HuH-7.5 (cell line): ENCODE measurements around the gene PGA4.
"Not testable (repeated sequence)": the region's sequence is repeated elsewhere in the genome, so short reads cannot be mapped to it uniquely, and the experiment has no call there.

Experiments
- DNase-seq: peaks from one replicate; pipeline ENCODE4 v3.0.0; 2011; ENCODE audit warnings: low spot score

PGA4 gene

GRCh38 chr11:61222047-61222446 lies at the start of gene PGA4:
PGA4 (plus strand) TSS chr11:61222347; CDS start chr11:61222401, 54 bp downstream.
- not testable (repeated sequence) for DNase-seq

GRCh38 chr11:61172356-61172755 lies 49.8 kb upstream of the PGA4 start:
- no peak for DNase-seq

GRCh38 chr11:61172888-61173287 lies 49.3 kb upstream of the PGA4 start:
- DNase-seq, result no peak

GRCh38 chr11:61173456-61173855 lies 48.7 kb upstream of the PGA4 start:
- DNase-seq, result no peak

- DNase-seq, result no peak
These were observed 47.9 kb upstream of the PGA4 start for GRCh38 chr11:61174273-61174672.

- no peak for DNase-seq
These were observed 47.2 kb upstream of the PGA4 start for GRCh38 chr11:61174949-61175348.

GRCh38 chr11:61176446-61176845 lies 45.7 kb upstream of the PGA4 start:
- DNase-seq, result no peak

GRCh38 chr11:61180205-61180604 lies 41.9 kb upstream of the PGA4 start:
- DNase-seq, result not testable (repeated sequence)

GRCh38 chr11:61181489-61181888 lies 40.7 kb upstream of the PGA4 start:
- no peak for DNase-seq

GRCh38 chr11:61183645-61184044 lies 38.5 kb upstream of the PGA4 start:
- DNase-seq, result no peak

- DNase-seq, result no peak
These were observed 35.6 kb upstream of the PGA4 start for GRCh38 chr11:61186504-61186903.

GRCh38 chr11:61187505-61188130 lies 34.5 kb upstream of the PGA4 start:
- DNase-seq, result peak; percentile 78

GRCh38 chr11:61189933-61190332 lies 32.2 kb upstream of the PGA4 start:
- no peak for DNase-seq

GRCh38 chr11:61193596-61193995 lies 28.6 kb upstream of the PGA4 start:
- DNase-seq, result no peak

GRCh38 chr11:61194169-61194671 lies 27.9 kb upstream of the PGA4 start:
- no peak for DNase-seq

GRCh38 chr11:61194981-61195695 lies 27.0 kb upstream of the PGA4 start:
- no peak for DNase-seq

GRCh38 chr11:61195719-61196118 lies 26.4 kb upstream of the PGA4 start:
- DNase-seq, result no peak

- no peak for DNase-seq
These were observed 23.8 kb upstream of the PGA4 start for GRCh38 chr11:61198361-61198760.

GRCh38 chr11:61198948-61199523 lies 23.1 kb upstream of the PGA4 start:
- no peak for DNase-seq

GRCh38 chr11:61201476-61201875 lies 20.7 kb upstream of the PGA4 start:
- DNase-seq, result no peak

GRCh38 chr11:61202950-61203746 lies 19.0 kb upstream of the PGA4 start, which contains the start of gene PGA3:
PGA3 (plus strand) TSS chr11:61203515; CDS start chr11:61203565, 50 bp downstream.
- DNase-seq, result not testable (repeated sequence)

- DNase-seq, result not testable (repeated sequence)
These were observed 18.3 kb upstream of the PGA4 start for GRCh38 chr11:61203873-61204272.
